Fibroblast of gingiva (primary cell): ENCODE measurements around the gene EPHA1.
"Not testable (repeated sequence)": the region's sequence is repeated elsewhere in the genome, so short reads cannot be mapped to it uniquely, and the experiment has no call there.

Experiments
- DNase-seq: peaks from one replicate; pipeline ENCODE4 v3.0.0-alpha.2; 2011; ENCODE audit warnings: low read depth

Gene EPHA1

GRCh38 chr7:143402233-143402632, 6.4 kb downstream of the EPHA1 start:
- not testable (repeated sequence) for DNase-seq

DNA sequence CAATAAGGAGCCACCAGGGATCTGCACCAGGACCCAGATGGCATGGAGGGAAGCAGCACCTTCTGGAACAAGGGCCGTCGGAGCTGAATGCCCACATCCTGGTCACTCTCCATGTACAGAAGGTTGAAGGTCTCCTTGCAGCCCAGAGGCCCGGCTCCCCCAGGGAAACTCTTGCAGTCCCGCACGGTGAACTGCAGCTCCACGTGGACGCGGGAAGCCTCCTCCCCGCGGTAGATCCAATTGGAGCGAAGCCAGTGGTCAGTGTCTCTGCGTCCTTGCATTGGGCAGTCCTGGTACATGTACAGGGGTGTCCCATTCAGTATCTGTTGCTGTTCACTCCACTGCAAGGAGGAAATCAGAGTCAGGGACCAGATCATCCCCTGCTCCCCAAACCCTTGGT, 7.4 kb downstream of the EPHA1 start:
- DNase-seq: no peak

GRCh38 chr7:143399642-143400041, 9.0 kb downstream of the EPHA1 start:
- DNase-seq: no peak

DNA sequence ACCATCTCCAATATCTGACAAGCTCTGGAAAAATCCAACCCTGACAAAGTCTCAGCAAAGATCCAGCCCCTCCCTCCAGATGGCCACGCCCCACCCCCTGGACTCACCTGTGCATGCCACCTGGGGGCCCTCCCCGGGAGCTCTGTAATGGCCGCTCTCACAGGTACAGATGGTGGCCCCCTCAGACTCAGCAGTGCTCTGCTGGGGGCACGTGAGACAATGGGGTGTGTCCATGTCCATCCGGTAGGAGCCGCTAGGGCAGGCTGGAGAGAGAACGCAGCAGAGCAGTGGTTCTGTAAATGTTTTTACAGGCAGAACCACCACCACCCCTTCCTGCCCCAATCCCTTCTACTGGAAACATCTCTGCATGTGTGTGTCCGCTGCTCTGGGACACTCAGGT, 9.5 kb downstream of the EPHA1 start:
- DNase-seq: no peak

GRCh38 chr7:143398616-143399015, 10.0 kb downstream of the EPHA1 start:
- no peak for DNase-seq

DNA sequence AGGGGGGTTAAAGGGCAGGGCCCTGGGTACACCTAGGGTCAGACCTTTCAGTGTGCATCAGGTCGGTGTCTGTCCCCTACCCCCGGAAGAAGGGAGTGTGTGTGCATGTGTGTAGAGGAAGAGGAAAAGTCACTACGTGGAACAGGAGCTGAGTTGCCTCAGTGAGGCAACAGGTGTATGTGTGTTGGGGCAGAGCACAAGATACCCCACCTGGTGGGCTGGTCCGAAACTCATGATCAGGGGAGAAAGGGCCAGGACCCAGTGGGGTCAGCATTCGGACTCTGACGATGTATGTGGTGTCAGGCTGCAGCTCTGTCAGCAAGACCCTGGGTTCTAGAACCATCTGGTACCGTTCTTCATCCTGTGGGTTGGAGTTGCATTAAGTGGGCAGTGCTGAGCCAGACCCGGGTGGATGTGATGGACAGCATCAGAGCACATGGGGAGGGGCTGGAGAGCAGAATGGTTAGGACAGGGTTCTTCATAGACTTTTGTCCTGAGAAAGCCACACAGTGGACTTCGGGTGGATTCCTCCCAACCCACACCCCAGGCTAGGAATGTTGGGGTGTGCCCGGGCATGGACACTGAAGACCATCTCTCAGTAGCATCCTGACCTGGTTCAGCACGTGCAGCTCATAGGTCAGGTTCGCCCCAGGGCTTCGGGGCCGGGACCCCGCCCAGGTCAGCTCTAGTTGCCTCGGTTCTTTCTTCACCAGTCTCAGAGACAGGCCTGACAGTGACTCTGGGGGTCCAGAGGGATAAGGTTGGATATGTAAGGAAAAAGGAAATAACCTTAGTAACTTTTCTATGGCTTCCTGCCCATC, 10.7 kb downstream of the EPHA1 start:
- no peak for DNase-seq

- no peak for DNase-seq
Observed at GRCh38 chr7:143396625-143397556, 11.8 kb downstream of the EPHA1 start.

DNA sequence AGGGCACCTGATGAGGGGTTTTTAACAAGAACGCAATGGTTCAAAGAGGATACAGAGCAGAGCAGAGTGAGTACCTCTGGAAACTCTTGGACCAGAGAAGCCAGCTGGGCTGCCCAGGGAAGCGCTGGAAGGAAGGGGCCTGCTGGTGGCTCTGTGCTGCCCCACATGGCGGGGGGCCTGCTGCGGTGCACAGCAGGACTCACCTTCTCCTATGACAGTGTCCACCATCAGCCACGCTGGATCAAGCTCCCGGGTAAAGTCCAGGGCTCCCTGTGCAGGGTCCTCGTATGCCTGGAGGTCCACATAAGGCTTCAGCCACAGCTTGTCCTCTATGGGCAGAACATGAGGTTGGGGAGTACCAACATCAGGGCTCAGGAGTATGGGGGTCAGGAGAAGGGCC, 12.5 kb downstream of the EPHA1 start:
- DNase-seq: no peak

GRCh38 chr7:143395187-143396149, 13.2 kb downstream of the EPHA1 start:
- DNase-seq: no peak

GRCh38 chr7:143394777-143395176, 13.9 kb downstream of the EPHA1 start:
- no peak for DNase-seq

DNA sequence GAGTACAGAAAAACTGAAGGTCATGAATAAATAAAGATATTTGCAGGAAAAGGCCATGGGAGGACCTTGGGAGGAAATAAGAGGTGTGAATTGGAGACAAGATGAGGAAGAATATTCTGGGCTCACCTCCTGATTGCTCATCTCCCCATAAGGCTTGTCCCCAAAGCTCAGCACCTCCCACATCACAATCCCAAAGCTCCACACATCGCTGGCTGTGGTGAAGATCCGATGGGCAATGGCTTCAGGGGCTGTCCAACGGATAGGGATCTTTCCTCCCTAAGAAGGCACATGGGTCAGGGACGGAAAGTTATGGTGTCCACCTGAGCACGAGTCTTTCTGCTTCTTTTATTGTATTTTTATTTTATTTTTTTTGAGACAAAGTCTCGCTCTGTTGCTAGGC, 14.6 kb downstream of the EPHA1 start:
- DNase-seq: no peak

- DNase-seq: peak; percentile 26
Observed at GRCh38 chr7:143393267-143394041, 15.2 kb downstream of the EPHA1 start.

GRCh38 chr7:143392875-143393266, 15.8 kb downstream of the EPHA1 start:
- DNase-seq: no peak

DNA sequence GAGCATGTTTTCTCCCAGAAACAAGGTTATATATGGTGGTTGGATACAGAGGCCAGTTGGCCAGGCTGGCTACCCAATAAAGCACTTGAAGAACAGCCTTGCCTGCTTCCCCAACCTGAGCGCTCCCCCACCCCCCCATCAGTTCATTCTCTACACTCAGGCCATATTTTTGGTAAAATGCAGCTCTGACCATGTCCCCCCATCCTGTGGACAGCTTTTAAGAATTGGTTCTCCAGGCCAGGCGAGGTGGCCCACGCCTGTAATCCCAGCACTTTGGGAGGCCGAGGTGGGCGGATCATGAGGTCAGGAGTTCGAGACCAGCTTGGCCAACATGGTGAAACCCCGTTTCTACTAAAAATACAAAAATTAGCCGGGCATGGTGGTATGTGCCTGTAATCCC, 16.2 kb downstream of the EPHA1 start:
- DNase-seq: not testable (repeated sequence)

DNA sequence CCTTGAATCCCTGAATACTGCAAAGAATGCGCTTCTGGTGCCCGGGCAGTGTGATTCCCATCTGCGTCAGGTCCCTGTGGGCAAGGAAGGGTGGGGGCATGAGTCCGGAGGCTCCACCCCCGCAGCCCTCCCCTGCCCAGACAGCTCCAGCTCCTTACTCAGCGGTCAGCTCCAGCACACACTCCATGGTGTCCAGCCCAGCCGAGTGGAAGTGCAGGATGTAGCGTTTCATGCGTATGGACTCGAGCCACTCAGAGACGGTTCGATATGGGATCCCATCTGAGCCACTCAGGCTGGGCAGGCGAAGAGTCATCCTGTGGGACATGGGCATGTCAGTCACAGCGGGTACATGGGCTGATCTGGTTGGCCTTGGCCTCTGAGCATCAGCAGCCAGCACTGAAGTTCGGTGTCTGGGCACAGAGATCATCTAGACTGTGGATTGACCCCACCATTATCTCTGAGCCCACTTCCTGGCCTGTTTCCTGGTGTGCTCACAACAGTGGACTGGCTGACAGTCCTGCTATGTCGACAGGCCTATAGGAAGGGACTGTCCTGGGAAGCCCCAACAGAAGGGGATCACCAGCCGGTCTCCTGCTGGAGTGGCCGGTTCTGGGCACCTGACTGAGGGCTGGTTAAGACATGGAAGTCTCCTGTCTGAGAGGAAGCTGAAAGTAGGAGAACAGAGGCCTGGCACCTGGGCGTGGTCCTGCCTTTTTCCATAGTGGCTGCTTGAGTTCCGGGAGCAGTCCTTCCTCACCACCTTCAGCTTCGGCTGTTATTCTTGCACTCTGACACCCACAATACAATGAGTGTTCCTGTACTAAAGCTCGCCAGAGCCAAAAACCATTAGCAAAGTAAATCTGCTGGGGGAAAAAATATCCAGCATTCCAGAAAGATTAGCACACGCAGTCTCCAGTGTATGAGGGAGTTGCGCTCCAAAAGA, 16.9 kb downstream of the EPHA1 start:
- DNase-seq: peak; percentile 60

DNA sequence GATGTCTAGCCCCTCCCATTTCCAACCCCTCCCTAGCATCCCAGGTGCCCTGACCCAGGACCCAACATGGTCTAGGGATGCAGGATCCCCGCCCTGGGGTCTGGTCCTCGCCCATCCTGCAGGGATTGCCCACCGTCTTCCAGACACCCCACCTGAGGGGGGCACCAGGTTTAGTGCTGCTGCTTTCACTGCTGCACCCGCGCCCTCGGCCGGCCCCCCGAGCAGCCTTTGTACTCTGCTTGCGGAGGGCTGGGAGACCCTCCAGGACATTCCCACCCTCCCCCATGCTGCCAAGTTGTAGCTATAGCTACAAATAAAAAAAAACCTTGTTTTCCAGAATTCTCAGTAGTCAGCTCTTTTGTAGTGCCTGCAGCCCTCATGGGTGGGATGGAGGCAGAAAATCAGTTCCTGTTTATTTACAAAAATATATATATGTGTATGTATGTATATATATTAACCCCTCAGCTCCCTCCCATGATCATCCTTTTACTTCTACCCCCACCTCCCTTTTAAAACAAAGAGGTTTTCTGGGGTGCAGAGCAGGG, 17.8 kb downstream of the EPHA1 start:
- no peak for DNase-seq

DNA sequence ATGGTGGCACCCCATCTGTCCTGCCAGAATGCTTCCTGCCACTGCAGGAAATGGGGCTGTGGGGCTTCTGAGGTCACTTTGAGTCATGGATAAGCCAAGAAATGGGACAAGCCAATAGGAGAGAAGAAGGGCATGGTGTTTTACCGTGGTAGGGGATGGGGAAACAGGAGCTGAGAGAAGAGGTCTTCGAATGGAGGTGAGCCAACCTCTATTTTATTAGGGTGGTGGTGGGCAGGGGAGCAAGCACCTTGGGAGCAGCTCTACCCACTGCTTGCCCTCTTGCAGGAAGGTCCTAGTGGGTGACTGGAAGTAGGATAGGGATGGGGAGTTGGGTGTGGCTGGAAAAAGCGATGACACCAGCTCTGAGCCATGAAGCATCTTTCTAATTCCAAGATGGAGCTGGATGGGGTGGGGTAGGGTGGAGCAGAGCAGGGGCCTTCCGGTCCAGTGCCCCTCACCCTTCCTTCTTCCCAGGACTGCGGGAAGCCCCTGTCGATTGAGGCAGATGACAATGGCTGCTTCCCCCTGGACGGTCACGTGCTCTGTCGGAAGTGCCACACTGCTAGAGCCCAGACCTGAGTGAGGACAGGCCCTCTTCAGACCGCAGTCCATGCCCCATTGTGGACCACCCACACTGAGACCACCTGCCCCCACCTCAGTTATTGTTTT, 18.4 kb downstream of the EPHA1 start:
- no peak for DNase-seq

DNA sequence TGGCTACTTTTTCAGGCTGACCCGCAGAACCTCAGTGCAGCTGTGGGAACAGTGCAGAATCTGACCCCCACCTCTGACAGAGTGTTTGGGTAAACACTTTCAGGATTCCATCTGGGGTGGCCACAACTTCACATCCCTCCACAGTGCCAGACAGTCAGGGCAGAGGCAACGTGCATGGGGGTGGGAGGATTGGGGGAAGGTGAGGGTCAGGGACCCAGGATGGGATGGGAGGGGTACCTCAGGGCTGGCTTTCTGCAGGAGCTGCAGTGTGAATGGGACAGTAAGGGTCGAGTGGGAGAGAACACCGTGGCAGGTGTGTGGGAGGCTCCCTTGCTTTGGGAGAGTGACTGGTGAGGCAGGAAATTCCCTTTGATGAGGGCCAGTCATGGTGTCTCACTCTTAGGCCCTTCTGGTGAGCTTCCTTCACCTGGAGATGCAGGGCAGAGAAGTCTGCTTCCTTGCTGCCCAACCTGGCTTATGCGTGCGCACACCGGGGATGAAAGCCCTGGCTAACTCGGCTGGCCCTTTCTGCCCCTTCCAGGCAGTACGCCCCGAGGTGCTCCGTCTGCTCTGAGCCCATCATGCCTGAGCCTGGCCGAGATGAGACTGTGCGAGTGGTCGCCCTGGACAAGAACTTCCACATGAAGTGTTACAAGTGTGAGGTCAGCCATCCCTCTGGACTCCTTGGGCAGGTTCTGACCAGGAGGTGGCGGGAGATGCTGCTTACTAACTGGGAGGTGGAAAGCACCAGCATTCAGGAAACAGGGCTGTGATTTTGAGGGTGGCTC, 19.1 kb downstream of the EPHA1 start:
- DNase-seq: no peak
